ENCODE results near the gene CRYGD.
"Not testable (repeated sequence)": the region's sequence is repeated elsewhere in the genome, so short reads cannot be mapped to it uniquely, and the experiment has no call there.

CRYGD gene

GRCh38 chr2:208142240-208142924 lies 18.1 kb upstream of the CRYGD start:
- Histone ChIP-seq H3K18ac (ENCODE audit: low read length) (no peak overlapping the region), H3K4me2 (ENCODE audit: low read length) (no peak overlapping the region), H3K27ac (ENCODE audit: low read depth, low read length) (no peak overlapping the region), H4K91ac (ENCODE audit: low read depth, low read length) (no peak overlapping the region), H3K4me3 (ENCODE audit: low read depth, low read length) (no peak overlapping the region), H3K79me2 (ENCODE audit: control insufficient read depth, insufficient read depth, low read length, poor library complexity) (no peaks in the 10 kb centered on the region), H2BK5ac (ENCODE audit: low read depth, low read length, poor library complexity) (no peak overlapping the region), H3K9ac (ENCODE audit: low read length) (no peak overlapping the region), H4K8ac (ENCODE audit: low read depth, low read length) (no peak overlapping the region), H2AK5ac (ENCODE audit: low read length) (peak overlapping the region; percentile 66), H2AFZ (ENCODE audit: insufficient read depth, low read length, poor library complexity) (no peak overlapping the region), H3K79me1 (ENCODE audit: low read length) (no peaks in the 10 kb centered on the region), H2BK12ac (ENCODE audit: low read length) (peak overlapping the region; percentile 31), H3K4me1 (ENCODE audit: control insufficient read depth in 1 of 2, insufficient read depth in 2 of 2, low read length in 2 of 2) (no peaks in the 10 kb centered on the region), H3K23ac (ENCODE audit: low read length) (no peak overlapping the region), H3K4ac (ENCODE audit: low read depth, low read length) (no peak overlapping the region), H3K9me3 (ENCODE audit: insufficient read depth, low read depth, low read length) (no peaks in the 10 kb centered on the region), H3K14ac (ENCODE audit: low read length) (no peak overlapping the region), H4K12ac (ENCODE audit: low read depth, low read length) (no peak overlapping the region), H3K27me3 (ENCODE audit: insufficient read depth, low read length) (no peaks in the 10 kb centered on the region), H2BK120ac (ENCODE audit: insufficient read depth, low read length, poor library complexity) (no peak overlapping the region), H3K36me3 (ENCODE audit: control insufficient read depth in 1 of 2, insufficient read depth in 2 of 2, low read length in 2 of 2) (no peaks in the 10 kb centered on the region)
- no peak for DNase-seq
- WGBS (ENCODE audit: extremely low coverage, insufficient coverage, insufficient read length) = no CpG with 5 or more reads among the region's 8 CpGs

- no peaks in the 10 kb centered on the region for H3K79me1 ChIP-seq (ENCODE audit: low read length)
- H2BK5ac ChIP-seq (ENCODE audit: low read depth, low read length, poor library complexity) = no peak overlapping the region
- H2AFZ ChIP-seq (ENCODE audit: insufficient read depth, low read length, poor library complexity) = no peak overlapping the region
- no peak overlapping the region for H4K12ac ChIP-seq (ENCODE audit: low read depth, low read length)
- H2BK12ac ChIP-seq (ENCODE audit: low read length) = no peak overlapping the region
- no peak overlapping the region for H3K9ac ChIP-seq (ENCODE audit: low read length)
- H2BK120ac ChIP-seq (ENCODE audit: insufficient read depth, low read length, poor library complexity) = no peak overlapping the region
- H3K4me1 ChIP-seq (ENCODE audit: control insufficient read depth in 1 of 2, insufficient read depth in 2 of 2, low read length in 2 of 2) = peaks cover 0 to 5% of the 10 kb centered on the region in 2 experiments
- DNase-seq = no peak
- no peak overlapping the region for H3K23ac ChIP-seq (ENCODE audit: low read length)
- H4K91ac ChIP-seq (ENCODE audit: low read depth, low read length) = no peak overlapping the region
- no peak overlapping the region for H3K14ac ChIP-seq (ENCODE audit: low read length)
- no CpG with 5 or more reads among the region's 18 CpGs for WGBS (ENCODE audit: extremely low coverage, insufficient coverage, insufficient read length)
- no peak overlapping the region for H3K4me3 ChIP-seq (ENCODE audit: low read depth, low read length)
- no peaks in the 10 kb centered on the region for H3K9me3 ChIP-seq (ENCODE audit: insufficient read depth, low read depth, low read length)
- no peaks in the 10 kb centered on the region for H3K79me2 ChIP-seq (ENCODE audit: control insufficient read depth, insufficient read depth, low read length, poor library complexity)
- no peak overlapping the region for H2AK5ac ChIP-seq (ENCODE audit: low read length)
- H3K18ac ChIP-seq (ENCODE audit: low read length) = no peak overlapping the region
- H3K36me3 ChIP-seq (ENCODE audit: control insufficient read depth in 1 of 2, insufficient read depth in 2 of 2, low read length in 2 of 2) = no peaks in the 10 kb centered on the region
- no peak overlapping the region for H3K4me2 ChIP-seq (ENCODE audit: low read length)
- H3K27me3 ChIP-seq (ENCODE audit: insufficient read depth, low read length) = no peaks in the 10 kb centered on the region
- no peak overlapping the region for H4K8ac ChIP-seq (ENCODE audit: low read depth, low read length)
- H3K27ac ChIP-seq (ENCODE audit: low read depth, low read length) = no peak overlapping the region
- no peak overlapping the region for H3K4ac ChIP-seq (ENCODE audit: low read depth, low read length)
Measured at GRCh38 chr2:208139447-208139846, 15.1 kb upstream of the CRYGD start.

GRCh38 chr2:208138334-208138733 lies 14.0 kb upstream of the CRYGD start:
- H4K12ac ChIP-seq (ENCODE audit: low read depth, low read length); H2BK5ac ChIP-seq (ENCODE audit: low read depth, low read length, poor library complexity); H3K27me3 ChIP-seq (ENCODE audit: insufficient read depth, low read length); H4K8ac ChIP-seq (ENCODE audit: low read depth, low read length); H4K91ac ChIP-seq (ENCODE audit: low read depth, low read length); H3K4me3 ChIP-seq (ENCODE audit: low read depth, low read length); H3K14ac ChIP-seq (ENCODE audit: low read length); H3K4ac ChIP-seq (ENCODE audit: low read depth, low read length); H3K4me1 ChIP-seq (ENCODE audit: control insufficient read depth in 1 of 2, insufficient read depth in 2 of 2, low read length in 2 of 2); H3K9ac ChIP-seq (ENCODE audit: low read length); H3K4me2 ChIP-seq (ENCODE audit: low read length); H3K36me3 ChIP-seq (ENCODE audit: control insufficient read depth in 1 of 2, insufficient read depth in 2 of 2, low read length in 2 of 2); H3K27ac ChIP-seq (ENCODE audit: low read depth, low read length); H3K18ac ChIP-seq (ENCODE audit: low read length); H3K9me3 ChIP-seq (ENCODE audit: insufficient read depth, low read depth, low read length); H2AFZ ChIP-seq (ENCODE audit: insufficient read depth, low read length, poor library complexity); H2BK12ac ChIP-seq (ENCODE audit: low read length); H2BK120ac ChIP-seq (ENCODE audit: insufficient read depth, low read length, poor library complexity); H3K23ac ChIP-seq (ENCODE audit: low read length); H2AK5ac ChIP-seq (ENCODE audit: low read length); H3K79me1 ChIP-seq (ENCODE audit: low read length); H3K79me2 ChIP-seq (ENCODE audit: control insufficient read depth, insufficient read depth, low read length, poor library complexity): not testable (repeated sequence)
- DNase-seq = peak; percentile 77 to 86
- WGBS (ENCODE audit: extremely low coverage, insufficient coverage, insufficient read length) = no CpG with 5 or more reads among the region's 7 CpGs

GRCh38 chr2:208136716-208137094 lies 12.4 kb upstream of the CRYGD start:
- no CpG with 5 or more reads among the region's 2 CpGs for WGBS (ENCODE audit: extremely low coverage, insufficient coverage, insufficient read length)

More at GRCh38 chr2:208136716-208137094, 12.4 kb upstream of the CRYGD start:
- no peak overlapping the region for H3K4me2 ChIP-seq (ENCODE audit: low read length)
- H3K79me1 ChIP-seq (ENCODE audit: low read length) = no peaks in the 10 kb centered on the region
- H3K4ac ChIP-seq (ENCODE audit: low read depth, low read length) = no peak overlapping the region
- H3K27ac ChIP-seq (ENCODE audit: low read depth, low read length) = no peak overlapping the region
- H4K12ac ChIP-seq (ENCODE audit: low read depth, low read length) = no peak overlapping the region
- no peak overlapping the region for H2BK12ac ChIP-seq (ENCODE audit: low read length)
- H3K9me3 ChIP-seq (ENCODE audit: insufficient read depth, low read depth, low read length) = no peaks in the 10 kb centered on the region
- H2BK5ac ChIP-seq (ENCODE audit: low read depth, low read length, poor library complexity) = no peak overlapping the region
- H3K23ac ChIP-seq (ENCODE audit: low read length) = no peak overlapping the region
- peaks cover 0 to 5% of the 10 kb centered on the region in 2 experiments for H3K4me1 ChIP-seq (ENCODE audit: control insufficient read depth in 1 of 2, insufficient read depth in 2 of 2, low read length in 2 of 2)
- H3K18ac ChIP-seq (ENCODE audit: low read length) = no peak overlapping the region
- H4K8ac ChIP-seq (ENCODE audit: low read depth, low read length) = peak overlapping the region; percentile 33
- no peak overlapping the region for H3K9ac ChIP-seq (ENCODE audit: low read length)
- no peak overlapping the region for H3K4me3 ChIP-seq (ENCODE audit: low read depth, low read length)
- no peaks in the 10 kb centered on the region for H3K27me3 ChIP-seq (ENCODE audit: insufficient read depth, low read length)
- H2BK120ac ChIP-seq (ENCODE audit: insufficient read depth, low read length, poor library complexity) = no peak overlapping the region
- H2AK5ac ChIP-seq (ENCODE audit: low read length) = no peak overlapping the region
- H2AFZ ChIP-seq (ENCODE audit: insufficient read depth, low read length, poor library complexity) = no peak overlapping the region
- no peaks in the 10 kb centered on the region for H3K79me2 ChIP-seq (ENCODE audit: control insufficient read depth, insufficient read depth, low read length, poor library complexity)
- H4K91ac ChIP-seq (ENCODE audit: low read depth, low read length) = no peak overlapping the region
- H3K36me3 ChIP-seq (ENCODE audit: control insufficient read depth in 1 of 2, insufficient read depth in 2 of 2, low read length in 2 of 2) = no peaks in the 10 kb centered on the region
- peak; percentile 17 to 33 for DNase-seq
- no peak overlapping the region for H3K14ac ChIP-seq (ENCODE audit: low read length)

Data from trophoblast cell (in vitro differentiated cells and primary cell).